GM21786 (cell line): ENCODE results near the gene CCDC192.
"Not testable (repeated sequence)": the region's sequence is repeated elsewhere in the genome, so short reads cannot be mapped to it uniquely, and the experiment has no call there.

Experiments
- ATAC-seq: cut with Tn5 transposase; IDR thresholded peaks from one replicate; pipeline ENCODE4 v1.9.1; 2021; ENCODE audit not compliant: unreplicated experiment

CCDC192 gene

DNA sequence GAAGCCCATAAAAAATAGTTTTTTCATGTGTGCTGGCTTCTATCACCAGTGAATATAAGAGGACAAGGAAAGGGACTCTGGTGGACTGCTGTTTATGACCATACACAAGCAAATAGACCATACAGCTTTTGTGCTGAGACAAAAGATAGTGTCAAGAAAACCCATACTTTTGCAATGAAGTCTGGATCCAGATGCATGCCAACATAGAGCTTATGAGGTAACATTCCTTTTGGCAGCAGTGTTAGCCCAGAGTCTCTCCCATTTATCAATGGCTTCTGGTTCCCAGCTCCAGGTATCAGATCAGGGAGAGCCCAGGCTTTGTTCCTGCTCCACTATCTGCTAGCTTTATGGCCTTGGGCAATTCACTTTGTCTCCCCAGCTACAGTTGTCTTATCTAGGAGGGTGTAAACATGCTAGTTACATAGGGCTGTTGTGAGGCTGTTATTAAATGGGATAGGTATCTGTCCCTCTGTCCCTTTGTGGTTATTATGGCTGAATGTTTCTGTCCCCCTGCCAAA is 55.6 kb downstream of the CCDC192 start:
- ATAC-seq: no peak

- ATAC-seq: no peak
These were observed 58.7 kb downstream of the CCDC192 start for GRCh38 chr5:127761869-127762268.

DNA sequence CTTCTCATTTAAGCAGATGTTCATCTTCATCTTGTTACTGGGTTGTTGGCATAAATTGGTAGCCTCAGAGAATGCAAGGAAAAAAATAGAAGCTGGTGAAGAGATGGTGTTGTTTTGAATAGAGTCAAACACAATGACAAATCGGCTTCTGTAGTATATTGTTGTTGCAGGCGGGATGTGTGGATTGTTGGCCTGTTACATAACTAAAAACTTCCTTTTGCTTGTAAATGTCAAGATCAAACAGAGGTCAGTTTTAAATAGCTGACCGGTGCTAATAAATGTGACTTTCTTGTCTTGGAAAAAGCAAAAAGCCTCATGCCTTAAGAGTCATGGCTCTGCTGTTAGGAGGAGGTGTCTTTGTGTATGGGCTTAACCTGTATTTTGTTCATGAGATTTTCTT is 59.2 kb downstream of the CCDC192 start:
- no peak for ATAC-seq

DNA sequence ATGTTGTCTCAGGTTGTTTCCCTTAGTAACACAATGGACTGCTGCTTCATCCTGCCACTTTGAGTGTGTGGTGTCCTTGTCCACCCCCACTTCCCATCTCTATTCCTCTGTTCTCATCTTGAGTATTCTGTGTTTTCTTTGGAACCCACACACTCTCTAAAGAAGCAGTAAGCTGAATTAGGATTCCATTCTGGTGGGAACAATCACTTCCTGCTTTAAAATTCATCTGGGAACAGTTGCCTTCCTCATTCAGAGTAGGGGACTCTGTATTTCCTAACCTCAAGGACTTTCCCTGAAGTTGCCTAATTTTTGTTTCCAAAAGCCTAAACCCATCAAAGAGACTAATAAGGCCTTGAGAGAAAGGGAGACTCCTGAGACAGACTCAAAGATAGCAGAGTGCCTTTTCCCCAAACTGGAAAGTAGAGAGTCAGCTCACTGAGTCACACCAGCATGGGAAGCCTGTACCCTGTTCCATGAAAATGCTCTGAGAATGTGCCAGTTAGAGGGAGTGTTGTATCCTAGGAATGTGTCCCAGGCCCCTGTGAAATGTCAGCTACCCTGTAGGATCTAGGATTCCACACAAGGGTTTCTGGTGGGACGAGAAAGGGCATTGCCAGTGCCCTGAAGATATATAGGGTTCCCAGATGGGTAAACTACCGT is 63.6 kb downstream of the CCDC192 start:
- no peak for ATAC-seq

GRCh38 chr5:127769386-127769785 is 66.2 kb downstream of the CCDC192 start:
- no peak for ATAC-seq

DNA sequence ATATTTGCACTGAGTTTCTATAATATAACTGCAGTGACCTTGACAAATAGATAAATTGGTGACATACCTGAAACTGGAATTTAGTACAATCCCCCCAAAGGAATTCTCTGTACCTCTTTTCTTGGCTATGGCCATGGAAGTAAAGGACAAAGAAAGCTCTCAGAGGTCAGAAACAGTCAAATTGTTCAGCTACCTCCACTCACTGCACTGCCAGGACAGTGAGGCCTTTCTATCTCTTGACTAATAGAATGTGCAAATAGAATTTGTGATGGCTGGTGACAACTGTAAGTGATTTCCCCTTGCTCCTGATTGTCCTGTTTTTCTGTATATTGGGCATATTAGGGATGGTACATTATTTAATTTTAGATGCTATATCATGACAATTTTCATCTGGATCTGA is 67.1 kb downstream of the CCDC192 start:
- ATAC-seq: no peak

DNA sequence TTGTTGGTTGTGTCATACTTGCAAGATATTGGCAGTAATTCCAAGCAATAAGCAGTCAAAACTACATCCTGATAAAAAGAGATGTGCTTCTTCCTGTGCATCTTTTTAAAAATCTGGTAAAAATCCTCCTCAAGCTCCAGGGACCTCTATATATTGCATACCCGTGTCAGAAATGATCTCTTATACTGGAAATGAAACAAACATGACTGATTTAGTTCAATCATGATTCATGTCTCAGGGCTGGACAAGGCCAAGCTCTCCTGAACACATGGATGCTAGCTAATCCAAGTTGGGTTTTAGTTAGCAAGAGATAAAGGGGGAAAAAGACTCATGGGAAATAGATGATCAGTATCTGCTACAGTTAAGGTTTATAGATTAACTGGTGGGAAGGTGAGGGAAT is 69.3 kb downstream of the CCDC192 start:
- ATAC-seq: no peak

GRCh38 chr5:127774221-127774620 is 71.0 kb downstream of the CCDC192 start:
- no peak for ATAC-seq

- ATAC-seq: no peak
These were observed 73.3 kb downstream of the CCDC192 start for GRCh38 chr5:127776477-127776876.

DNA sequence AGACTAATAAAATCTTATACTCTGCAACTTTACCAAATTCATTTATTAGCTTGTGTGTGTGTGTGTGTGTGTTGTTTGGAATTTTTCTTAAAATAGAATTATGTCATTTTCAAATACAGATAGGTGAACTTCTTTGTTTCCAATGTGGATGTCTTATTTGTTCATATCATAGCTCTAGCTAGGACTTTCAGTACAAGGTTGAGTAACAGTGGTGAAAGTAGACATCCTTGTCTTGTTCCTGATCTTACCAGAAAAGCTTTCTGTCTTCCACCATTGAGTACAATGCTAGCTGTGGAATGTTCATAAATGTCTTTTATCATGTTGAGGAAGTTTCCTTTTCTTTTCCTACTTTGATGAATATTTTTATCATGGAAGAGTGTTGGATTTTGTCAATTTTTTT is 74.8 kb downstream of the CCDC192 start:
- ATAC-seq: no peak

GRCh38 chr5:127782450-127782849 is 79.3 kb downstream of the CCDC192 start:
- not testable (repeated sequence) for ATAC-seq

- peak; percentile 84 for ATAC-seq
These were observed 82.1 kb downstream of the CCDC192 start for GRCh38 chr5:127785098-127785927.

- no peak for ATAC-seq
These were observed 88.2 kb downstream of the CCDC192 start for GRCh38 chr5:127791439-127791838.

GRCh38 chr5:127791908-127792307 is 88.7 kb downstream of the CCDC192 start:
- not testable (repeated sequence) for ATAC-seq

DNA sequence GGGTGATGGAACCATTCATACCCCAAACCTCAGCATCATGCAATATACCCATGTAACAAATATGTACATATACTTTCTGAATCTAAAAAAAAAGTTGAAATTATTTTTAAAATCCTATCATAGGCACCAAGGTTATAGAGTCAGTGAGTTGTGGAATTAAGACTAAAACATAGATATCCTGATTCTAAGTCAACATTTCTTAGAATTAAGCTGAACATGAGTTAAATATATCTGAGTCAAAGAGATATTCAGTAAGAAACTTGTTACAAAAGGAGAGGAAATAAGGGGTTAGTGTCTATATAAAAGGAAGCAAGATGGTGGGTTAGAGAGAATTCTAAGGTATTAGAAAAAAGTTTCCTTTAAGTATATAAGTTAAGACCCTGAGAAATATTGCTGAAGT is 89.9 kb downstream of the CCDC192 start:
- no peak for ATAC-seq

DNA sequence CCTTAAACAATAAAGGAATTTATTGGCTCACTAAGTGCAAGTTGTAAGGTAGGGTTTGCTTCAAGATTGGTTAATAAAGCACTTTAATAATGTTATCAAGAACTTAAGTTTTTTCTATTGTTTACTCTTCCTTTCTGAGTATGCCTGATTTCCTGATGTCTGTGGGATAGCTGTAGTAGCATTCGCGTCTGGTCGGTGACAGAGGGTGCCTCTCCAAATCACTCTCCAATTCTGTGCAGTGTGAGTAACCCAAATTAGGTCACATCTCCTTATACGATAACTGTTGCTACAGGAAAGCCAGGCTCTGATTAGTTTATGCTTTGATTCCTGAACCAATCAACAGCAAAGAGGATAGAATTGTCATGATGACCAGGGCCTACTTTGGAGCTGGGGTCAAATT is 90.7 kb downstream of the CCDC192 start:
- no peak for ATAC-seq

- ATAC-seq: no peak
These were observed 93.0 kb downstream of the CCDC192 start for GRCh38 chr5:127796211-127796610.

- ATAC-seq: no peak
These were observed 96.2 kb downstream of the CCDC192 start for GRCh38 chr5:127799293-127799905.

DNA sequence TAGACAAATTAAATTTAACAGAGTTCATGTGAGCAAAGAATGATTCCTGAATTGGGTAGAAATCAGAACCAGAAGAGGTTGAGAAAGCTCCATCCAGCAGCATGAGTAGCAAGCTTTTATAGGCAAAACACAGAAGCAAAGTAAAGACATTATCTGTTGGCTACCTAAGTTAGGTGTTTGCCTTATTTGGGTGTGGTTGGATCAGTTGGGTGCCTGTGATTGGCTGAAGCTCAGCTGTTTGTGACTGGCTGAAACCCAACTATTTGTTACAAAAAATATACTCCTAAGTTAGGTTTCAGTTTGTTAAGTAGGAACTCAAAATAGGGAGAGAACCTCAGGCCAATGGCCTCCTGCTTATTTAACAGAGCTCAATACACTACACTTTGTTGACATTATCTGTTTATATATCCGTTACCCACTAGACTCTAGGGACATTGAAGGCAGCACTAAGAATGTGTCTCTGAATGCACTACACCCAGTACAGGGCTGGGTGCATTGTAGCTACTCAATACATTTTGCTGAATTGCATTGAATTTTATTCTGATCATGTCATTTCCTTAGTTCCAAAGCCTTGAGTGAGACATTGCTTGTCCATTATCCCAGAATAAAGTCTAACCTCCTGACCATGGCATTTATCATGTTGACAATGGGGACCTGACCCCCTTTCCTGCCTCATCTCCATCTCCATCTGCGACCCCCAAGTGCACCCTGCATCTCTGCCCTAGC is 98.7 kb downstream of the CCDC192 start:
- ATAC-seq: no peak

- no peak for ATAC-seq
These were observed 99.3 kb downstream of the CCDC192 start for GRCh38 chr5:127802477-127802865.

DNA sequence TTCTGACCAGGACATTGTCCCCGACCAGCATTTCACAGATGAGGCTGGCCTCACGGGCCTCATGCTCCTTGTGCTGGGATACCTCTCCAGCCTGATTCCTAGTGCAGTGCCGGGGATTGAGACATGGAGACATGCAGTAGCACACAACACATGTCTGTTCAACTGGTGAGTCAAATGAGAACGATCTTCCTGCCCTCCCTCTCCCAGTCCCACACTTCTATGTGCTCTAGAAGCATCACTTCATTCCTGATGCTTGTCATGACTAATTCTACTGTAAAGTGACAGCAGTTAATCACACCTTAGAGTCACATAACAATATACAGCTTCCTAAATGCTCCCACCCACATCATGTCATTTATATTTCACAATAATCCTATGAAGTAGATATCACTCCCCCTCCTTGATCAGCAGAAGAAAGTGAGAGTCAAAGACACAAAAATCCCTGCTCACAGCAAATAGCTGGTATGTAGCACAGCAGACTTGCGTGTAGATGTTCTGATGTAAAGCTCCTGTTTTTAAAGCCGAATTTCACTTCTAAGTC is 101.8 kb downstream of the CCDC192 start:
- no peak for ATAC-seq
